Measurements from ENCODE around the gene NIM1K. TPM values are rescaled to one million over a fixed set of nuclear protein-coding genes. Genes with fewer than 3 reads are reported as not detected.

NIM1K gene
- total RNA-seq, 1 experiment from 2014 or later: 0.07 TPM

DNA sequence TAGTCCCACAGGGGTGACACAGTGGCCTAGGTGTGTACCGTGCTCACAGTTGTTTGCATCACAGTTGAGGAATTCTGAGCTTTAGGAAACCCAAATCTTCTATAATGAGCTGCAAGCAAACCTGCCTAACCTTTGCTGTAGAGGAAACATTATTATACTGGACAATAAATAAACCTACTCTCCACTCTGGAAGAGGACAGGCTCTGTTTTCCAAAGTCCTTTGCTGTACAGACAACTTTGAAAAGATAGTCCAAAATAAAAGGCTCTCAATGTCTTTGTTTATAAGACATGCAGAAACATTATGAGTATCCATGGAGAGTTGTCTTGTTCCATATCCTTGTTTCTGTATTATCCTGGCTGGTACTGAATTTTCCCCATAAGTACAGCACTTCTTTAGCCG, 42.0 kb upstream of the NIM1K start (continued):
- TF ChIP-seq, protein P1, sequence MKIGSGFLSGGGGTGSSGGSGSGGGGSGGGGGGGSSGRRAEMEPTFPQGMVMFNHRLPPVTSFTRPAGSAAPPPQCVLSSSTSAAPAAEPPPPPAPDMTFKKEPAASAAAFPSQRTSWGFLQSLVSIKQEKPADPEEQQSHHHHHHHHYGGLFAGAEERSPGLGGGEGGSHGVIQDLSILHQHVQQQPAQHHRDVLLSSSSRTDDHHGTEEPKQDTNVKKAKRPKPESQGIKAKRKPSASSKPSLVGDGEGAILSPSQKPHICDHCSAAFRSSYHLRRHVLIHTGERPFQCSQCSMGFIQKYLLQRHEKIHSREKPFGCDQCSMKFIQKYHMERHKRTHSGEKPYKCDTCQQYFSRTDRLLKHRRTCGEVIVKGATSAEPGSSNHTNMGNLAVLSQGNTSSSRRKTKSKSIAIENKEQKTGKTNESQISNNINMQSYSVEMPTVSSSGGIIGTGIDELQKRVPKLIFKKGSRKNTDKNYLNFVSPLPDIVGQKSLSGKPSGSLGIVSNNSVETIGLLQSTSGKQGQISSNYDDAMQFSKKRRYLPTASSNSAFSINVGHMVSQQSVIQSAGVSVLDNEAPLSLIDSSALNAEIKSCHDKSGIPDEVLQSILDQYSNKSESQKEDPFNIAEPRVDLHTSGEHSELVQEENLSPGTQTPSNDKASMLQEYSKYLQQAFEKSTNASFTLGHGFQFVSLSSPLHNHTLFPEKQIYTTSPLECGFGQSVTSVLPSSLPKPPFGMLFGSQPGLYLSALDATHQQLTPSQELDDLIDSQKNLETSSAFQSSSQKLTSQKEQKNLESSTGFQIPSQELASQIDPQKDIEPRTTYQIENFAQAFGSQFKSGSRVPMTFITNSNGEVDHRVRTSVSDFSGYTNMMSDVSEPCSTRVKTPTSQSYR (CRISPR knock-in tag; IDR thresholded peaks at IDR 0.05): no peak
- TF ChIP-seq TCF7 (CRISPR knock-in tag; IDR thresholded peaks at IDR 0.05; ENCODE audit: low read depth): no peak
- no peak for TF ChIP-seq GTF2I (CRISPR knock-in tag; conservative IDR thresholded peaks at IDR 0.05)
- TF ChIP-seq, protein P2, sequence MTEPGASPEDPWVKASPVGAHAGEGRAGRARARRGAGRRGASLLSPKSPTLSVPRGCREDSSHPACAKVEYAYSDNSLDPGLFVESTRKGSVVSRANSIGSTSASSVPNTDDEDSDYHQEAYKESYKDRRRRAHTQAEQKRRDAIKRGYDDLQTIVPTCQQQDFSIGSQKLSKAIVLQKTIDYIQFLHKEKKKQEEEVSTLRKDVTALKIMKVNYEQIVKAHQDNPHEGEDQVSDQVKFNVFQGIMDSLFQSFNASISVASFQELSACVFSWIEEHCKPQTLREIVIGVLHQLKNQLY (CRISPR knock-in tag; IDR thresholded peaks at IDR 0.05): no peak
- TF ChIP-seq, protein P3, sequence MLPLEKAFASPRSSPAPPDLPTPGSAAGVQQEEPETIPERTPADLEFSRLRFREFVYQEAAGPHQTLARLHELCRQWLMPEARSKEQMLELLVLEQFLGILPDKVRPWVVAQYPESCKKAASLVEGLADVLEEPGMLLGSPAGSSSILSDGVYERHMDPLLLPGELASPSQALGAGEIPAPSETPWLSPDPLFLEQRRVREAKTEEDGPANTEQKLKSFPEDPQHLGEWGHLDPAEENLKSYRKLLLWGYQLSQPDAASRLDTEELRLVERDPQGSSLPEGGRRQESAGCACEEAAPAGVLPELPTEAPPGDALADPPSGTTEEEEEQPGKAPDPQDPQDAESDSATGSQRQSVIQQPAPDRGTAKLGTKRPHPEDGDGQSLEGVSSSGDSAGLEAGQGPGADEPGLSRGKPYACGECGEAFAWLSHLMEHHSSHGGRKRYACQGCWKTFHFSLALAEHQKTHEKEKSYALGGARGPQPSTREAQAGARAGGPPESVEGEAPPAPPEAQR (CRISPR knock-in tag; IDR thresholded peaks at IDR 0.05): no peak
- TF ChIP-seq JAZF1 (CRISPR knock-in tag; IDR thresholded peaks at IDR 0.05): no peak

DNA sequence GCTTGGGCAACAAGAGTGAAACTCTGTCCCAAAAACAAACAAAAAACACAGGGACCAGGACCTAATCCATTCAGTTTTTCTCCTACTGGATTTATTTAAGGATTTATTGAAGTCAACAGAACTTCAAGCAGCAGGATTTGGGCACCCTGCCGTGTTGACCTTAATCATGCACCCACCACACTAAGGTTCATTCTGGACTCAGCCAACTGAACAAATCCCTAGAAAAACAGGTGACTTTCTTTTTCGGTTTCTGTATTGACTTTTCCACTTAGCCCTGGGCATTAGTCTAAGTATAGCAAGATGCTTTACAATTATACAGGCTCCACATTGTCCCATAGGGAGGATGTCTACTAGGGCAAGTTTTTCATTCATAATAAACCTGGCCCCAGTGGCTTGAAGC, 41.3 kb upstream of the NIM1K start:
- CTCF ChIA-PET: no interaction called here
- TF ChIP-seq RELA (CRISPR knock-in tag; IDR thresholded peaks at IDR 0.05; ENCODE audit: borderline replicate concordance) (no peak), ATF1 (CRISPR knock-in tag; IDR thresholded peaks at IDR 0.05) (no peak), TCF7 (CRISPR knock-in tag; IDR thresholded peaks at IDR 0.05; ENCODE audit: low read depth) (no peak), HMGA2 (CRISPR knock-in tag; IDR thresholded peaks at IDR 0.05) (no peak)
- TF ChIP-seq, protein P4, sequence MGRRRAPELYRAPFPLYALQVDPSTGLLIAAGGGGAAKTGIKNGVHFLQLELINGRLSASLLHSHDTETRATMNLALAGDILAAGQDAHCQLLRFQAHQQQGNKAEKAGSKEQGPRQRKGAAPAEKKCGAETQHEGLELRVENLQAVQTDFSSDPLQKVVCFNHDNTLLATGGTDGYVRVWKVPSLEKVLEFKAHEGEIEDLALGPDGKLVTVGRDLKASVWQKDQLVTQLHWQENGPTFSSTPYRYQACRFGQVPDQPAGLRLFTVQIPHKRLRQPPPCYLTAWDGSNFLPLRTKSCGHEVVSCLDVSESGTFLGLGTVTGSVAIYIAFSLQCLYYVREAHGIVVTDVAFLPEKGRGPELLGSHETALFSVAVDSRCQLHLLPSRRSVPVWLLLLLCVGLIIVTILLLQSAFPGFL (CRISPR knock-in tag; IDR thresholded peaks at IDR 0.05; ENCODE audit: borderline replicate concordance): no peak
- H3K4me3 Mint-ChIP-seq: no peak overlapping the region
- no peak overlapping the region for H3K27ac Mint-ChIP-seq
- peaks cover 8% of the 10 kb centered on the region for H3K4me1 Mint-ChIP-seq
- peaks cover 18% of the 10 kb centered on the region for H3K36me3 Mint-ChIP-seq
- ATAC-seq (no peak), DNase-seq (ENCODE audit: low spot score) (no peak)
- no peaks in the 10 kb centered on the region for H3K9me3 Mint-ChIP-seq
- POLR2A ChIA-PET: no interaction called here
- H3K27me3 Mint-ChIP-seq (ENCODE audit: low read depth): no peaks in the 10 kb centered on the region

DNA sequence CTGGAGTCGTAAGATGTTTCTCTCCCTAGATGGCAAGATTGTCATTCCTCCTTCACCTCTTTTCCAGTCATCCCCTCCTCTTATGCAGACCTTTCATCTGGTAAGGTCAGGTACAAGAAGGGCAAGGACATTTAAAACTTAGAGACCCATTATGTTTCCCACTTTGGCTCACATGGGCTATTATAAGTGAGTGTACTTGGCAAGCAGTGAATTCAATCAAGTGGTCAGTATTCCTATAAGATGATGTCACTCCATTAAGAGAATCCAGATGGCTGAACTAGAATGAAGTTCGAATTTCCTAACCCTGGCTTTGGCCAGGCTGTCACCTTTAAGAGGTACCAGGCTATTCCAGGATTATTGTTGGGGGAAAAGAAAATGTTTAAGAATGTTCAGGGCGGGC, 39.1 kb upstream of the NIM1K start:
- Mint-ChIP-seq H3K27ac (no peak overlapping the region), H3K27me3 (ENCODE audit: low read depth) (no peaks in the 10 kb centered on the region), H3K4me3 (no peak overlapping the region), H3K4me1 (peaks cover 22% of the 10 kb centered on the region), H3K9me3 (no peaks in the 10 kb centered on the region), H3K36me3 (peaks cover 11% of the 10 kb centered on the region)
- ChIA-PET CTCF (no interaction called here), POLR2A (no interaction called here)
- DNase-seq (ENCODE audit: low spot score) (no peak), ATAC-seq (no peak)
- TF ChIP-seq ZNF396 (CRISPR knock-in tag; IDR thresholded peaks at IDR 0.05; ENCODE audit: borderline replicate concordance) (no peak), SMAD3 (CRISPR knock-in tag; IDR thresholded peaks at IDR 0.05; ENCODE audit: borderline replicate concordance) (no peak), ZNF671 (CRISPR knock-in tag; IDR thresholded peaks at IDR 0.05) (no peak), KAT7 (CRISPR knock-in tag; IDR thresholded peaks at IDR 0.05; ENCODE audit: borderline replicate concordance) (no peak)
- TF ChIP-seq, protein P5, sequence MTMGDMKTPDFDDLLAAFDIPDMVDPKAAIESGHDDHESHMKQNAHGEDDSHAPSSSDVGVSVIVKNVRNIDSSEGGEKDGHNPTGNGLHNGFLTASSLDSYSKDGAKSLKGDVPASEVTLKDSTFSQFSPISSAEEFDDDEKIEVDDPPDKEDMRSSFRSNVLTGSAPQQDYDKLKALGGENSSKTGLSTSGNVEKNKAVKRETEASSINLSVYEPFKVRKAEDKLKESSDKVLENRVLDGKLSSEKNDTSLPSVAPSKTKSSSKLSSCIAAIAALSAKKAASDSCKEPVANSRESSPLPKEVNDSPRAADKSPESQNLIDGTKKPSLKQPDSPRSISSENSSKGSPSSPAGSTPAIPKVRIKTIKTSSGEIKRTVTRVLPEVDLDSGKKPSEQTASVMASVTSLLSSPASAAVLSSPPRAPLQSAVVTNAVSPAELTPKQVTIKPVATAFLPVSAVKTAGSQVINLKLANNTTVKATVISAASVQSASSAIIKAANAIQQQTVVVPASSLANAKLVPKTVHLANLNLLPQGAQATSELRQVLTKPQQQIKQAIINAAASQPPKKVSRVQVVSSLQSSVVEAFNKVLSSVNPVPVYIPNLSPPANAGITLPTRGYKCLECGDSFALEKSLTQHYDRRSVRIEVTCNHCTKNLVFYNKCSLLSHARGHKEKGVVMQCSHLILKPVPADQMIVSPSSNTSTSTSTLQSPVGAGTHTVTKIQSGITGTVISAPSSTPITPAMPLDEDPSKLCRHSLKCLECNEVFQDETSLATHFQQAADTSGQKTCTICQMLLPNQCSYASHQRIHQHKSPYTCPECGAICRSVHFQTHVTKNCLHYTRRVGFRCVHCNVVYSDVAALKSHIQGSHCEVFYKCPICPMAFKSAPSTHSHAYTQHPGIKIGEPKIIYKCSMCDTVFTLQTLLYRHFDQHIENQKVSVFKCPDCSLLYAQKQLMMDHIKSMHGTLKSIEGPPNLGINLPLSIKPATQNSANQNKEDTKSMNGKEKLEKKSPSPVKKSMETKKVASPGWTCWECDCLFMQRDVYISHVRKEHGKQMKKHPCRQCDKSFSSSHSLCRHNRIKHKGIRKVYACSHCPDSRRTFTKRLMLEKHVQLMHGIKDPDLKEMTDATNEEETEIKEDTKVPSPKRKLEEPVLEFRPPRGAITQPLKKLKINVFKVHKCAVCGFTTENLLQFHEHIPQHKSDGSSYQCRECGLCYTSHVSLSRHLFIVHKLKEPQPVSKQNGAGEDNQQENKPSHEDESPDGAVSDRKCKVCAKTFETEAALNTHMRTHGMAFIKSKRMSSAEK (CRISPR knock-in tag; IDR thresholded peaks at IDR 0.05; ENCODE audit: borderline replicate concordance): no peak
- TF ChIP-seq, protein P6, sequence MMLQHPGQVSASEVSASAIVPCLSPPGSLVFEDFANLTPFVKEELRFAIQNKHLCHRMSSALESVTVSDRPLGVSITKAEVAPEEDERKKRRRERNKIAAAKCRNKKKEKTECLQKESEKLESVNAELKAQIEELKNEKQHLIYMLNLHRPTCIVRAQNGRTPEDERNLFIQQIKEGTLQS (CRISPR knock-in tag; conservative IDR thresholded peaks at IDR 0.05): no peak
